GM20431 (cell line): ENCODE results near the gene ZBTB7C.

Experiments
- in situ Hi-C: fragments of 300-500 bp; cut with MseI, MboI; formaldehyde crosslinking; loops from one replicate; pipeline ENCODE4 v1.15.0; 2020; ENCODE audit warnings: low sequenced_read_pairs; ENCODE audit not compliant: unreplicated experiment

ZBTB7C gene

GRCh38 chr18:48229552-48229981 lies 179.6 kb downstream of the ZBTB7C start:
- in situ Hi-C loops = no loop called here

GRCh38 chr18:48228841-48229240 lies 180.3 kb downstream of the ZBTB7C start:
- in situ Hi-C loops = no loop called here

GRCh38 chr18:48228301-48228715 lies 180.9 kb downstream of the ZBTB7C start:
- in situ Hi-C loops = no loop called here

- in situ Hi-C loops = no loop called here
These were observed 182.0 kb downstream of the ZBTB7C start for GRCh38 chr18:48227206-48227605.

- in situ Hi-C loops = no loop called here
These were observed 182.8 kb downstream of the ZBTB7C start for GRCh38 chr18:48226401-48226800.

GRCh38 chr18:48222118-48222517 lies 187.1 kb downstream of the ZBTB7C start:
- in situ Hi-C loops = no loop called here

GRCh38 chr18:48219810-48220499 lies 189.2 kb downstream of the ZBTB7C start:
- in situ Hi-C loops = no loop called here

GRCh38 chr18:48219037-48219809 lies 190.0 kb downstream of the ZBTB7C start:
- in situ Hi-C loops = no loop called here

GRCh38 chr18:48218285-48219022 lies 190.7 kb downstream of the ZBTB7C start:
- in situ Hi-C loops = no loop called here

GRCh38 chr18:48217258-48218250 lies 191.6 kb downstream of the ZBTB7C start:
- in situ Hi-C loops = no loop called here

- in situ Hi-C loops = no loop called here
These were observed 192.4 kb downstream of the ZBTB7C start for GRCh38 chr18:48216639-48217257.

- in situ Hi-C loops = no loop called here
These were observed 193.1 kb downstream of the ZBTB7C start for GRCh38 chr18:48215876-48216638.

GRCh38 chr18:48213791-48214190 lies 195.4 kb downstream of the ZBTB7C start:
- in situ Hi-C loops = no loop called here

GRCh38 chr18:48208432-48209140 lies 200.6 kb downstream of the ZBTB7C start:
- in situ Hi-C loops = no loop called here

- in situ Hi-C loops = no loop called here
These were observed 201.4 kb downstream of the ZBTB7C start for GRCh38 chr18:48207733-48208132.

- in situ Hi-C loops = no loop called here
These were observed 202.3 kb downstream of the ZBTB7C start for GRCh38 chr18:48206887-48207286.

- in situ Hi-C loops = no loop called here
These were observed 205.1 kb downstream of the ZBTB7C start for GRCh38 chr18:48203961-48204666.
